ENCODE measurements around the gene PSMA7.
"Not testable (repeated sequence)": the region's sequence is repeated elsewhere in the genome, so short reads cannot be mapped to it uniquely, and the experiment has no call there.

The PSMA7 gene

GRCh38 chr20:62149532-62150309 is 6.5 kb upstream of the PSMA7 start:
- in situ Hi-C loops (cut with MboI; ENCODE audit: low sequenced_read_pairs, unreplicated experiment): loop anchor here (10.0 kb wide), 1 partner anchor 135 kb away; no protein-coding TSS in a partner anchor
- TF ChIP-seq CTCF (IDR thresholded peaks at IDR 0.05; ENCODE audit: borderline replicate concordance, control extremely low read depth, extremely low read depth, insufficient read depth, missing control alignments): no peak
- no peak for DNase-seq (ENCODE audit: low spot score)

DNA sequence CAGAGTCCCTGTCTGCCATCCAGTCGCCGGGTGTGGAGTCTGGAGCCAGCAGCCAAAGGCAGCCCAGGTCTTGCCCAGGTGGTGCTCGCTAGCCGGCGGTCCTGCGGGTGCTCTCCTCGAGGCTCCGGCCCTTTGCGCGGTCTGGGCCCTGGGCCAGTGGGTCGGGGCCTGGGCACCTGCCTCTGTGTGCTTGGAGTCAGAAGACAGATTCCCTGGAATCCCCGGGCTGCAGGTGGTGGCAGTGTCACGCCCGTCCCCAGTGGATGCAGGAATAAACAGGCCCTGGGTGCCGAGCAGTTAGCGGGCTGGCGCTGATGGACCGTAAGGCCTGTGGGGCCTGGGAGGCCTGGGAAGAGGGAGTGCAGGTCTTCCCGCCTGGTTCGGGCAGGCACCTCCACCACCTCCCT is 5.7 kb upstream of the PSMA7 start:
- DNase-seq (ENCODE audit: low spot score): no peak
- TF ChIP-seq CTCF (IDR thresholded peaks at IDR 0.05; ENCODE audit: borderline replicate concordance, control extremely low read depth, extremely low read depth, insufficient read depth, missing control alignments): no peak
- in situ Hi-C loops (cut with MboI; ENCODE audit: low sequenced_read_pairs, unreplicated experiment): loop anchor here (10.0 kb wide), 1 partner anchor 134 kb away; no protein-coding TSS in a partner anchor

DNA sequence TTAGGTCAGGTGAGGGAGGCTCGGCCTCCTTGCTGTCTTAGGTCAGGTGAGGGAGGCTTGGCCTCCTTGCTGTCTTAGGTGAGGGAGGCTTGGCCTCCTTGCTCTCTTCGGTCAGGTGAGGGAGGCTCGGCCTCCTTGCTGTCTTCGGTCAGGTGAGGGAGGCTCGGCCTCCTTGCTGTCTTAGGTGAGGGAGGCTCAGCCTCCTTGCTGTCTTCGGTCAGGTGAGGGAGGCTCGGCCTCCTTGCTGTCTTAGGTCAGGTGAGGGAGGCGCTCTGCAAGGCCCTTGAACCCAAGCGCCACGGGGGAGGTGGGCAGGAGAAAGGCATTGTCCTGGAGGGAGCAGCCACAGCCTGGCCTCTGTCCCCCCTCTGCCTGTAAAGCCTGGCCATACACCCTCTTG is 5.2 kb upstream of the PSMA7 start:
- not testable (repeated sequence) for DNase-seq (ENCODE audit: low spot score)
- in situ Hi-C loops (cut with MboI; ENCODE audit: low sequenced_read_pairs, unreplicated experiment): loop anchor here (10.0 kb wide), 1 partner anchor 134 kb away; no protein-coding TSS in a partner anchor

- no peak for TF ChIP-seq CTCF (IDR thresholded peaks at IDR 0.05; ENCODE audit: borderline replicate concordance, control extremely low read depth, extremely low read depth, insufficient read depth, missing control alignments)
- in situ Hi-C loops (cut with MboI; ENCODE audit: low sequenced_read_pairs, unreplicated experiment): loop anchor here (10.0 kb wide), 1 partner anchor 133 kb away; no protein-coding TSS in a partner anchor
Measured at GRCh38 chr20:62147528-62147927, 4.3 kb upstream of the PSMA7 start.

DNA sequence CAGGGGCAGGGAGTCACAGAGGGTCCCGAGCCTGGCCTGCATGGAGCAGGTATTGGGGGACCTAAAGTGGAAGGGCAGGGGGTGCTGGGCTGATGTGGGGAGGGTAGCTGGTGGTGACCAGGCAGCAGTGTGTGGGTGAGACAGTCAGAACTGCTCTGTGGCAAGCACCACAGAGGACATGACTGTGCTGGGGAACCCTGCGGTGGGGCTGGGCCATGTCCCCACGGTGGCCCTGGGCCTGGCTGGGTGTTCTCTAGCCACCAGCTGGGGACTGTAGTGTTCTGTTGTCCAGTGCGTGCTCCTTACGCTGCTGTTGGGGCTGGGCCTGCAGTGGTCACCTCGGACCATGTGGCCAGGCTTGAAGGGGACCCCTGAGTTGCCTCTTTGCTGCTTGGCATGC is 3.9 kb upstream of the PSMA7 start:
- TF ChIP-seq CTCF (IDR thresholded peaks at IDR 0.05; ENCODE audit: borderline replicate concordance, control extremely low read depth, extremely low read depth, insufficient read depth, missing control alignments): no peak
- in situ Hi-C loops (cut with MboI; ENCODE audit: low sequenced_read_pairs, unreplicated experiment): loop anchor here (10.0 kb wide), 1 partner anchor 132 kb away; no protein-coding TSS in a partner anchor
- DNase-seq (ENCODE audit: low spot score): no peak

More at GRCh38 chr20:62147528-62147927, 4.3 kb upstream of the PSMA7 start:
- no peak for DNase-seq (ENCODE audit: low spot score)

DNA sequence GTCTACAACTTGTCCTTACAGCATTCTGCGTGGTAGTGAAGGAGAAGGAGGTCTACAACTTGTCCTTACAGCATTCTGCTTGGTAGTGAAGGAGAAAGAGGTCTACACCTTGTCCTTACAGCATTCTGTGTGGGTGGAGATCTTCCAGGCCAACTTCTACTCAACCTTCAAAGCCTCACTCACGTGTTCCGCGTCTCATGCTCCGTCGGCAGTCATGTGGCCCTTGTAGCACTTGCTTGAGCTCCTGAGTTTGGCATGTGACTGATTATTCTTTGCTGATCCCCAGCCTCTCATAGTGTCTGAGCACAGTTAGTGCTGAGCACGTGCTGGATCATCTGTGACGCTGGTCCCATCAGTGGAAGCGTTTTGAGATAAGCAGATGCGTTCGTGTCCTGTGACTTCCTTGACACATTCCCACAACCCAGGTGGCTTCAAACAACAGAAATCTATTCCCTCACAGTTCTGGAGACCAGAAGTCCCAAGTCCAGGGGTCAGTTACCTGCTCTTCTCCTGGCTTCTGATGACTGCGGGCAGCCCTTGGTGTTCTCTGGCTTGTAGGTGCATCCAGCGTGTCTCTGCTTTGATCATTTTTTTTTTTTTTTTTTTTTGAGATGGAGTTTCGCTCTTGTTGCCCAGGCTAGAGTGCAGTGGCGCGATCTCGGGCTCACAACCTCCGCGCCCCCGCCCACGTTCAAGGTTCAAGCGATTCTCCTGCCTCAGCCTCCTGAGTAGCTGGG is 3.0 kb upstream of the PSMA7 start:
- in situ Hi-C loops (cut with MboI; ENCODE audit: low sequenced_read_pairs, unreplicated experiment): loop anchor here (10.0 kb wide), 1 partner anchor 131 kb away; no protein-coding TSS in a partner anchor
- no peak for DNase-seq (ENCODE audit: low spot score)
- no peak for TF ChIP-seq CTCF (IDR thresholded peaks at IDR 0.05; ENCODE audit: borderline replicate concordance, control extremely low read depth, extremely low read depth, insufficient read depth, missing control alignments)

DNA sequence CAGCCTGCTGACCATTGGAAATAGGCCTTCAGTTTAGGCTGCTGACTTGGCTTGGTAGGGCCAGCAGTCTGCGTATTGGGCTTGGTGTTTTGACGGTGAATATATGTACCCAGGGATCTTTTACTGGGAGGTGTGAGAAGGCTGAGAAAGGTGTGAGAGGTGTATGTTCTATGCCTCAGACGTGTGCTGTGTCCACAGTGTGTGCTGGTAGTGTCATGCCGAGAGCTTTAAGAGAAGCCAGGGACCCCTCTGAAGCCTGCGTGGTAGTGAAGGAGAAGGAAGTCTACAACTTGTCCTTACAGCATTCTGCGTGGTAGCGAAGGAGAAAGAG is 2.5 kb upstream of the PSMA7 start:
- no peak for TF ChIP-seq CTCF (IDR thresholded peaks at IDR 0.05; ENCODE audit: borderline replicate concordance, control extremely low read depth, extremely low read depth, insufficient read depth, missing control alignments)
- DNase-seq (ENCODE audit: low spot score): no peak
- in situ Hi-C loops (cut with MboI; ENCODE audit: low sequenced_read_pairs, unreplicated experiment): loop anchor here (10.0 kb wide), 1 partner anchor 131 kb away; no protein-coding TSS in a partner anchor

Measured in GM13976 (cell line).